ENCODE measurements around the gene VWA5A.
A peak's percentile ranks its signal among the peaks of the same experiment; 100 is the strongest.
"Not testable (repeated sequence)": the region's sequence is repeated elsewhere in the genome, so short reads cannot be mapped to it uniquely, and the experiment has no call there.

Gene VWA5A

DNA sequence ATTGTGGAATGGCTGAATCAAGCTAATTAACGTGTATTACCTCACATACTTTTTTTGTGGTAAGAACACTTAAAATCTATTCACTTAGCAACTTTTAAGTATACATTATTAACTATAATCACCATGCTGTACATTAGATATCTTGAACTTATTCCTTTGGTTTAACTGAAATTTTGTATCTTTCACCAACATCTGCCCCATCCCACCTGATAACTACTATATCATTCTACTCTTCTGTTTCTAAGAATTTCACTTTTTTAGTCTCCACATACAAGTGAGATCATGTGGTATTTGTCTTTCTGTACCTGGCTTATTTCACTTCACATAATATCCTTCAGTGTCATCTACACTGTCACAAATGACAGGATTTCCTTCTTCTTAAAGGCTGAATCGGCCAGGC is 17.1 kb upstream of the VWA5A start:
- no peaks in the 10 kb centered on the region for H3K9me3 ChIP-seq (ENCODE audit: control insufficient read depth, insufficient read depth, low read length)

DNA sequence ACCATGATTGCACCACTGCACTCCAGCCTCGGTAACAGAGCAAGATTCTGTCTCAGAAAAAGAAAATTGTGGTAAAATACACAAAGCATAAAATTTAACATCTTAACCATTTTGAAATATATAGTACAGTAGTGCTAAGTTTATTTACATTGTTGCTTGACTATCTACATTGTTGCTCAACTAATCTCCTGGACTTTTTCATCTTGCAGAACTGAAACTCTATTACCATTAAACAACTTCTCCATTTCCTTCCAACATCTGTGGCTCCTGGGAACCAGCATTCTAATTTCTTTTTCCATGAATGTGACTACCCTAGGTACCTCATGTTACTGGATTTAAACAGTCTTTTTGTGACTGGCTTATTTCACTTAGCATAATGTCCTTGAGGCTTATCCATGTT is 13.5 kb upstream of the VWA5A start:
- Histone ChIP-seq H3K9ac (ENCODE audit: low read depth, low read length) (no peak overlapping the region), H3K9me3 (ENCODE audit: control insufficient read depth, insufficient read depth, low read length) (no peaks in the 10 kb centered on the region), H3K4me1 (ENCODE audit: control insufficient read depth, insufficient read depth, low read length) (no peaks in the 10 kb centered on the region), H3K27me3 (ENCODE audit: control insufficient read depth, insufficient read depth, low read length) (no peaks in the 10 kb centered on the region), H3K4me3 (ENCODE audit: low read depth, low read length) (no peak overlapping the region), H3K36me3 (ENCODE audit: control insufficient read depth, insufficient read depth, low read length) (no peaks in the 10 kb centered on the region)

More for the DNA sequence above, 17.1 kb upstream of the VWA5A start:
- Histone ChIP-seq H3K36me3 (ENCODE audit: control insufficient read depth, insufficient read depth, low read length) (no peaks in the 10 kb centered on the region), H3K4me1 (ENCODE audit: control insufficient read depth, insufficient read depth, low read length) (no peaks in the 10 kb centered on the region), H3K27me3 (ENCODE audit: control insufficient read depth, insufficient read depth, low read length) (no peaks in the 10 kb centered on the region), H3K9ac (ENCODE audit: low read depth, low read length) (no peak overlapping the region), H3K4me3 (ENCODE audit: low read depth, low read length) (no peak overlapping the region)

DNA sequence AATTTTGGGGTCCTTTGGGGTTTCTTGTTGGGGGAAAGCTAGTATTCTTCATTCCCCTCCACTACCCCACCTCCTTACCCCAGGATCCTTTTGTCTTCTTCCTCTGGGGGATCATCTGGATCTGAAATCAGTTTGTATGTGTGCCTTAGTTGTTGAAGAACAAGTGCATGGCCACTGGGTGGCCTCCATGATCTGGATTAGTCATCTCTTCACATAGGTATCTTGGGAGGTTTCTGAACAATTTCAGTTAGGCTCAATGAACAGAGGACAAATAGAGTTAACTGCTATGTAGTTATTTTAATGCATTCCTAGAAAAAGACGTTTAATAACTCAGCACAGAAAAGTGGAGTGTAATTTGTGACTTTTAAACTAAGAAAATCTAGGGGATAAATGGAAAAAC is 7.1 kb upstream of the VWA5A start:
- Histone ChIP-seq H3K4me3 (ENCODE audit: low read depth, low read length) (no peak overlapping the region), H3K9ac (ENCODE audit: low read depth, low read length) (no peak overlapping the region), H3K9me3 (ENCODE audit: control insufficient read depth, insufficient read depth, low read length) (no peaks in the 10 kb centered on the region), H3K36me3 (ENCODE audit: control insufficient read depth, insufficient read depth, low read length) (no peaks in the 10 kb centered on the region), H3K27me3 (ENCODE audit: control insufficient read depth, insufficient read depth, low read length) (no peaks in the 10 kb centered on the region), H3K4me1 (ENCODE audit: control insufficient read depth, insufficient read depth, low read length) (no peaks in the 10 kb centered on the region)

DNA sequence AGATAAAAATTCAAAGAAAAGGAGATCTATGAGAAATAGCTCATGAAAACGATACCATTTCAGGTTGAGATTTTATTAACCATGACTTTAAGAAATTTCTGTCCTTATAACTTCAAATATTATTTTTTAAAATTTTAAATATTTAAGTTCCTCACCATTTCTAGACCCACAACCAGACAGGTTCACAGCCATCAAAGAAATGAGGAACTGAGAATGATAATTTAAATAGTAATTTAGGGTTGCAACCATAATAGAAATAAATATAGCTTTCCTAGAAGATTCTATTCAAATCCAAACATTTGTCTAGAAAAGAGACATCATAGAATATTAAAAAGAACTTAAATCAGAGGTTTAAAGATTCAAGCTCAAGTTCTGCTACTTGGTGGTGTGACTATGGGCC is 5.9 kb upstream of the VWA5A start:
- Histone ChIP-seq H3K9ac (ENCODE audit: low read depth, low read length) (no peak overlapping the region), H3K4me1 (ENCODE audit: control insufficient read depth, insufficient read depth, low read length) (no peaks in the 10 kb centered on the region), H3K9me3 (ENCODE audit: control insufficient read depth, insufficient read depth, low read length) (no peaks in the 10 kb centered on the region), H3K36me3 (ENCODE audit: control insufficient read depth, insufficient read depth, low read length) (no peaks in the 10 kb centered on the region), H3K27me3 (ENCODE audit: control insufficient read depth, insufficient read depth, low read length) (no peaks in the 10 kb centered on the region), H3K4me3 (ENCODE audit: low read depth, low read length) (no peak overlapping the region)

DNA sequence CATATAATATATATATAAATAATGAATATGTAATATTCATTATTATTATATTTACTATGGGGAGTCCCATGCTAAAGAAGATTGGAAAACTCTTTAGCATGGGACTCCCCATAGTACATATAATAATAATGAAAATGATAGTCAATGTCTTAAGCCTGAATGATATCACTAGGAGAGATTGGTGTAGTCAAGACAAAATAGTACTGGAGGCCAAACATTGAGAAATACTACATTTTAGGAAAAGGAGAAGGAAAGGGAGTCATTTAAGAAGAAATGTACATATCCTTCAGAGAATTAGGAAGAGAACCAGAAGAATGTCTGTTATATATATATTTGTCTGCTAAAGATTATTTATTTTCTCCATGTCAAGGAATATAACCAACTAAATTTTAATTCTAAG is 5.0 kb upstream of the VWA5A start:
- no peaks in the 10 kb centered on the region for H3K4me1 ChIP-seq (ENCODE audit: control insufficient read depth, insufficient read depth, low read length)
- H3K9me3 ChIP-seq (ENCODE audit: control insufficient read depth, insufficient read depth, low read length), result no peaks in the 10 kb centered on the region
- no peaks in the 10 kb centered on the region for H3K27me3 ChIP-seq (ENCODE audit: control insufficient read depth, insufficient read depth, low read length)
- H3K4me3 ChIP-seq (ENCODE audit: low read depth, low read length), result no peak overlapping the region
- no peaks in the 10 kb centered on the region for H3K36me3 ChIP-seq (ENCODE audit: control insufficient read depth, insufficient read depth, low read length)
- H3K9ac ChIP-seq (ENCODE audit: low read depth, low read length), result no peak overlapping the region

DNA sequence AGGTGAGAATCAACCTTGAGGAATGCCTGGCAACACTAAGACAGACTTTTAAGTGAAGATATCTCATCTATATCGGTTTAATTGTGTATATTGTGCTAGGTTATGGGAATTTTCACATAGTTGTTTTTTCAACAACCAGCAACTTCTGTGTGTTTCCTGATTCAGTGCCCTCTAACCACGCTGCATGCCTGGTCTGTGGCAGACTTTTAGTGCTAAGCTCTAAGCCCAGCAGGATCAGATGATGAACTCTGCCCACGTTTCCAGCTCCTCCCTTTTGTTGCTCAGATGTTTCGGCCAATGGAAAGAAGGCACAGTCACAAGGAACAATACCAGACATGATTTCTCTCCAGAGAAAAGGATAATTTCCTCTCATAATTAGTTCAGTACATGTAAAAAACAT is 1.4 kb upstream of the VWA5A start:
- Histone ChIP-seq H3K27me3 (ENCODE audit: control insufficient read depth, insufficient read depth, low read length) (no peaks in the 10 kb centered on the region), H3K4me3 (ENCODE audit: low read depth, low read length) (no peak overlapping the region), H3K9me3 (ENCODE audit: control insufficient read depth, insufficient read depth, low read length) (no peaks in the 10 kb centered on the region)

DNA sequence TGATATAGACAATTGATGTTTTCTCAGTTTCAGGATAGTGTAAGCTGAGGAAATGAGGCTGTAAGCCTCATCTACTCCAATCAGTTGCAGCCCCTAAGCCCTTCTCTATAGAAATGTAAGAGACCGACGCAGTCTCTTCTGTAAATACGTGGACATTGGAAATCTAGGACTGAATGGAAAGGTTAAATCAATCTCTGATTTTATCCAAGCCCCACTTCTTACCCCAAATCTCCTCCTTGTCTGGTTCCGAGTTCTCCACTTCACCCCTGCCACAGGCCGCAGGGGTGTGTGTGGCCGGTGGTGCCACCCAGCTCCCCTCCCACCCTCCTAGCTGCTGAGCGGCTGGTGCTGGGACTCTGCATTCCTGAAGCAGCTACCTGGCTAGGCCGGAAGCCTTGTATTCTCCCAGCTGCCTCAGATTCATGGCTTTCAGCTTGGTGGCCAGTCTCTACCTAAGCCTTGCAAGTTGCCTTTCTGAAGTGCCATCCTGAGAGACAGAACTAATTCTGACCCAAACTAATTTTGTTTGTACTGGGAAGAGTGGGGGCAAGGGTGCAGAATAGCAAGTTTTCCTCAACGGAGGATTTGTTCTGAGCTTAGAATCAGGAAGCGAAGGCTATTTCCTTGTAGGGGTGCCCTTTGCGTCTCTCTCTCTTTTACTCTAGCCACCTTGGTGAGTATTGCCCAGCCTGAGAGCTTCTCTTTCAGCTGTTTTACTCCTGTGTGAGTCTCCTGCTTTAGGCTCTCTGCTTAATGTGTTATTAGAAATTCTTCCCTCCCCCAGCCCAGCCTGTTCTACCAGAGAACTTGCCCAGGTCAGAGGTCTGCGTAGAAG is 749 bp downstream of the VWA5A start:
- H3K27me3 ChIP-seq (ENCODE audit: control insufficient read depth, insufficient read depth, low read length), result no peaks in the 10 kb centered on the region
- peak overlapping the region; percentile 74 for H3K4me3 ChIP-seq (ENCODE audit: low read depth, low read length)
- no peaks in the 10 kb centered on the region for H3K9me3 ChIP-seq (ENCODE audit: control insufficient read depth, insufficient read depth, low read length)
- H3K9ac ChIP-seq (ENCODE audit: low read depth, low read length), result no peak overlapping the region
- no peaks in the 10 kb centered on the region for H3K4me1 ChIP-seq (ENCODE audit: control insufficient read depth, insufficient read depth, low read length)
- H3K36me3 ChIP-seq (ENCODE audit: control insufficient read depth, insufficient read depth, low read length), result no peaks in the 10 kb centered on the region

More for the DNA sequence above, 1.4 kb upstream of the VWA5A start:
- Histone ChIP-seq H3K36me3 (ENCODE audit: control insufficient read depth, insufficient read depth, low read length) (no peaks in the 10 kb centered on the region), H3K4me1 (ENCODE audit: control insufficient read depth, insufficient read depth, low read length) (no peaks in the 10 kb centered on the region), H3K9ac (ENCODE audit: low read depth, low read length) (no peak overlapping the region)

DNA sequence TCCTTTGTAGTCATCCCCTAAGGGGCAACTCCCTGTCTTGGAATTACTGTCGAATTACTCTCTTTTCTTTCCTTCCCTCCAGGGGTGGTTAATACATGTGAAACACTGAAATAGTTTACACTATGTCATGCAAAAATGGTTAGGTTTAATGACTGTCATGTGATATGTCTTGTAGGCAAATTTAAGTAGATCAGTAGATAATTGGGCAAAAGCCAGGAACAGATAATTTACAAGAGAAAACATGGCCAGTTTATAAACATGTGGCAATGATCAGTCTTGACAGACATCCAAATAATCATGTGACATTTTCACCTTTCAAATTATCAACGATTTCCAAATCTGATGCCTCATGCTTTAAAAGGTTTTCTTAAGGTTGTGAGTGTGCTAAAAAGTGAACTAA is 3.9 kb downstream of the VWA5A start:
- no peak overlapping the region for H3K9ac ChIP-seq (ENCODE audit: low read depth, low read length)
- H3K36me3 ChIP-seq (ENCODE audit: control insufficient read depth, insufficient read depth, low read length), result peaks cover 3% of the 10 kb centered on the region
- no peaks in the 10 kb centered on the region for H3K27me3 ChIP-seq (ENCODE audit: control insufficient read depth, insufficient read depth, low read length)
- H3K4me3 ChIP-seq (ENCODE audit: low read depth, low read length), result no peak overlapping the region
- H3K4me1 ChIP-seq (ENCODE audit: control insufficient read depth, insufficient read depth, low read length), result no peaks in the 10 kb centered on the region
- H3K9me3 ChIP-seq (ENCODE audit: control insufficient read depth, insufficient read depth, low read length), result no peaks in the 10 kb centered on the region

DNA sequence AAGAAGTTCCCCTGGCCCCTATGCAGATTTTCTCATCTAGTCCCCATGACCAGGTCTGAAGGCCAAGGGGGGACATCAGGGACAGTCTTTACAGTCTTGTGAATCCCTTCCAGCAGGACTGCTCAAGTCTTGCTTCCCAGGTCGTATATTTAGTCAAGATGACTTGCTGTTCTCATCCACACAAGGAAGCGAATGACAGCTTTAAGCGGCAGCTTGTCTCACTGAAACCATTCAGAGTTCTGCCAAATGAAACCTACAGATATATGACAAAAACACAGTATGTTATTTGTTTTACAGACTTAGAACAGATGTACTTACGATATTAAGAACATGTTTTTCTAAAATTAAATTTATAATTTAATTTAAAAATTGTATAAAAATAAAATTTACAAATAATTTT is 5.6 kb downstream of the VWA5A start:
- peaks cover 3% of the 10 kb centered on the region for H3K36me3 ChIP-seq (ENCODE audit: control insufficient read depth, insufficient read depth, low read length)
- H3K9me3 ChIP-seq (ENCODE audit: control insufficient read depth, insufficient read depth, low read length), result no peaks in the 10 kb centered on the region
- H3K4me1 ChIP-seq (ENCODE audit: control insufficient read depth, insufficient read depth, low read length), result no peaks in the 10 kb centered on the region
- no peaks in the 10 kb centered on the region for H3K27me3 ChIP-seq (ENCODE audit: control insufficient read depth, insufficient read depth, low read length)
- H3K4me3 ChIP-seq (ENCODE audit: low read depth, low read length), result no peak overlapping the region
- H3K9ac ChIP-seq (ENCODE audit: low read depth, low read length), result no peak overlapping the region

DNA sequence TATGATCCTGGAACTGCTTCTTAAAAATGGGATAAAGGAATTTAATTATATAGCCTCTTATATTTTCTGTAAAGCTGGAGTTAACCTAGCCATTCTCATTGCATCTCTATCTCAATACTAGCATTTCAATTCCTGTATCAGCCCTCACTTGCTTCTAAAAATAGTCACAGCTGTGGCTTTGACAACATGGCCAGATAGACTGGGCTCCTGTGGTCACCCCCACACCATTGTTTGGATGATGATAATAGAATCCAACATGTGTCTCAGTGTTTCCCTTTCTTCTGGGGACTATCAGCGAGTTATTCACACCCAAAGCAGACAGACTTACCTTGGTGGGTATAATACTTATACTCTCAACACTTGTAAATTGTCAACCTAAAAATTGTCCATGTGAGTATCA is 6.9 kb downstream of the VWA5A start:
- H3K9ac ChIP-seq (ENCODE audit: low read depth, low read length), result no peak overlapping the region
- H3K4me3 ChIP-seq (ENCODE audit: low read depth, low read length), result no peak overlapping the region
- no peaks in the 10 kb centered on the region for H3K27me3 ChIP-seq (ENCODE audit: control insufficient read depth, insufficient read depth, low read length)
- H3K36me3 ChIP-seq (ENCODE audit: control insufficient read depth, insufficient read depth, low read length), result peaks cover 3% of the 10 kb centered on the region
- H3K9me3 ChIP-seq (ENCODE audit: control insufficient read depth, insufficient read depth, low read length), result no peaks in the 10 kb centered on the region
- H3K4me1 ChIP-seq (ENCODE audit: control insufficient read depth, insufficient read depth, low read length), result no peaks in the 10 kb centered on the region

DNA sequence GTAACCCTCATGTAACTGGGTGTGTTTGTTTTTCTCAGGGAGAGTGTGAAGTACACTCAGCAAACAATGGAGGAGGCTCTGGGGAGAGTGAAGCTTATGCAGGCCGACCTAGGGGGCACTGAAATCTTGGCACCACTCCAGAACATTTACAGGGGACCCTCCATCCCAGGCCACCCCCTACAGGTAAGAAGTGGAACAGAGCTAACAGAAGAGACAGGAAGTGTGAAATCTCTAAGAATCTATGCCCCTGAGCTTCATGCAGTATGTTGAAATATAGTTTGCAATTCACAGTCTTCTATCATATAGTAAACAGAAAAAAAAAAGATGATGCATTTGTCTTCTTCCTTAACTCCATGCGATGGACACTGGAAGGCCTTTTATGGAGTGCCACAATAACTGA is 8.4 kb downstream of the VWA5A start:
- no peaks in the 10 kb centered on the region for H3K9me3 ChIP-seq (ENCODE audit: control insufficient read depth, insufficient read depth, low read length)
- no peaks in the 10 kb centered on the region for H3K4me1 ChIP-seq (ENCODE audit: control insufficient read depth, insufficient read depth, low read length)
- no peak overlapping the region for H3K9ac ChIP-seq (ENCODE audit: low read depth, low read length)
- H3K27me3 ChIP-seq (ENCODE audit: control insufficient read depth, insufficient read depth, low read length), result no peaks in the 10 kb centered on the region
- peaks cover 3% of the 10 kb centered on the region for H3K36me3 ChIP-seq (ENCODE audit: control insufficient read depth, insufficient read depth, low read length)
- no peak overlapping the region for H3K4me3 ChIP-seq (ENCODE audit: low read depth, low read length)

DNA sequence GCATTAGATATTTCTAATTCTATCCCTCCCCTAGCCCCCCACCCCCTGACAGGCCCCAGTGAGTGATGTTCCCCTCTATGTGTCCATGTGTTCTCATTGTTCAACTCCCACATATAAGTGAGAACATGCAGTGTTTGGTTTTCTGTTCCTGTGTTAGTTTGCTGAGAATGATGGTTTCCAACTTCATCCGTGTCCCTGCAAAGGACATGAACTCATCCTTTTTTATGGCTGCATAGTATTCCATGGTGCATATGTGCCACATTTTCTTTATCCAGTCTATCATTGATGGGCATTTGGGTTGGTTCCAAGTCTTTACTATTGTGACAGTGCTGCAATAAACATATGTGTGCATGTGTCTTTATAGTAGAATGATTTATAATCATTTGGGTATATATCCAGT is 11.9 kb downstream of the VWA5A start:
- not testable (repeated sequence) for H3K4me3 ChIP-seq (ENCODE audit: low read depth, low read length); H3K4me1 ChIP-seq (ENCODE audit: control insufficient read depth, insufficient read depth, low read length); H3K9me3 ChIP-seq (ENCODE audit: control insufficient read depth, insufficient read depth, low read length); H3K9ac ChIP-seq (ENCODE audit: low read depth, low read length); H3K36me3 ChIP-seq (ENCODE audit: control insufficient read depth, insufficient read depth, low read length); H3K27me3 ChIP-seq (ENCODE audit: control insufficient read depth, insufficient read depth, low read length)
